Activated T-helper 17 cell treated with anti-CD3 and anti-CD28 coated beads, Interleukin-2, amount 50 U/mL, for 72 hours (primary cell): ENCODE data around the gene HDHD5. TPM values are rescaled to one million over a fixed set of nuclear protein-coding genes. Genes with fewer than 3 reads are reported as not detected.

Experiments
- ATAC-seq: fragments of 150-1000 bp; cut with Tn5 transposase; replicated peaks from 2 replicates; pipeline ENCODE4 v1.10.0; 2021; ENCODE audit warnings: mild to moderate bottlenecking, moderate library complexity
- H3K27ac Mint-ChIP-seq: one replicate; pipeline ENCODE4 v1.8.0; 2022; ENCODE audit warnings: mixed read lengths
- H3K27me3 Mint-ChIP-seq: one replicate; pipeline ENCODE4 v1.8.0; 2022; ENCODE audit warnings: mixed read lengths
- H3K36me3 Mint-ChIP-seq: one replicate; pipeline ENCODE4 v1.8.0; 2022; ENCODE audit warnings: low read depth, mild to moderate bottlenecking, mixed read lengths
- H3K4me1 Mint-ChIP-seq: one replicate; pipeline ENCODE4 v1.8.0; 2022; ENCODE audit warnings: mixed read lengths
- H3K4me3 Mint-ChIP-seq: one replicate; pipeline ENCODE4 v1.8.0; 2022; ENCODE audit warnings: mild to moderate bottlenecking, mixed read lengths
- H3K9me3 Mint-ChIP-seq: one replicate; pipeline ENCODE4 v1.8.0; 2022; ENCODE audit warnings: mixed read lengths
- total RNA-seq, 2 donors: library from RNA; stranded (reverse); gene quantifications; one replicate each; pipeline ENCODE4 v1.2.3, GENCODE V29; 2022

The HDHD5 gene
- total RNA-seq, 2 donors from 2014 or later: 44.6 to 56.0 TPM

DNA sequence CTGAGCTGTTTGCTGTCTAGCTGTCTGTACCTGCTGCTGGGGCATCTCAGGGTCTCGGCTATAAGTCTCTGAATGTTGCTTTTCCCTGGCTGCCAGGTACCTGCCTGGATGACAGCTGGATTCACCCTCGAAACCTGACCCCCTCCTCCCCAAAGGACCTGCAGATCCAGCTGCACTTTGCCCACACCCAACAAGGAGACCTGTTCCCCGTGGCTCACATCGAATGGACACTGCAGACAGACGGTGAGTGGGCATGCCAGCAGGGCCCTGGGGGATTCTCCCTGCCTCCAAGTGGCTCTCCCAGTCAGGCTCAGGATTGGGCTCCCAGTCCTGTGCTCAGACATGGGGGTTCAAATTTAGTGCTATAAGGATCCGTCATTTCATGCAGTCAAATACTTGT lies 61.4 kb downstream of the HDHD5 start:
- Mint-ChIP-seq H3K27ac (no peak overlapping the region), H3K9me3 (no peaks in the 10 kb centered on the region), H3K4me3 (peak overlapping the region; percentile 29), H3K36me3 (peaks cover 65% of the 10 kb centered on the region), H3K4me1 (peaks cover 46% of the 10 kb centered on the region), H3K27me3 (no peaks in the 10 kb centered on the region)
- ATAC-seq: no peak

GRCh38 chr22:17097062-17097461 lies 62.0 kb downstream of the HDHD5 start:
- Mint-ChIP-seq H3K27me3 (no peaks in the 10 kb centered on the region), H3K4me1 (peaks cover 45% of the 10 kb centered on the region), H3K36me3 (peaks cover 58% of the 10 kb centered on the region), H3K4me3 (no peak overlapping the region), H3K9me3 (no peaks in the 10 kb centered on the region), H3K27ac (no peak overlapping the region)
- no peak for ATAC-seq

- no peak for ATAC-seq
- Mint-ChIP-seq H3K27ac (no peak overlapping the region), H3K4me3 (no peak overlapping the region), H3K4me1 (peaks cover 39% of the 10 kb centered on the region), H3K27me3 (no peaks in the 10 kb centered on the region), H3K9me3 (no peaks in the 10 kb centered on the region), H3K36me3 (peaks cover 48% of the 10 kb centered on the region)
Observed at GRCh38 chr22:17096071-17096470, 63.0 kb downstream of the HDHD5 start.

- Mint-ChIP-seq H3K9me3 (no peaks in the 10 kb centered on the region), H3K4me1 (peaks cover 43% of the 10 kb centered on the region), H3K36me3 (peaks cover 43% of the 10 kb centered on the region), H3K27ac (no peak overlapping the region), H3K27me3 (no peaks in the 10 kb centered on the region), H3K4me3 (no peak overlapping the region)
- no peak for ATAC-seq
Observed at GRCh38 chr22:17095538-17095937, 63.5 kb downstream of the HDHD5 start.

- H3K36me3 Mint-ChIP-seq: peaks cover 19% of the 10 kb centered on the region
- no peaks in the 10 kb centered on the region for H3K9me3 Mint-ChIP-seq
- no peak overlapping the region for H3K4me3 Mint-ChIP-seq
- no peak overlapping the region for H3K27ac Mint-ChIP-seq
- no peaks in the 10 kb centered on the region for H3K27me3 Mint-ChIP-seq
- H3K4me1 Mint-ChIP-seq: peaks cover 31% of the 10 kb centered on the region
- ATAC-seq: no peak
Observed at GRCh38 chr22:17093081-17093480, 66.0 kb downstream of the HDHD5 start.

DNA sequence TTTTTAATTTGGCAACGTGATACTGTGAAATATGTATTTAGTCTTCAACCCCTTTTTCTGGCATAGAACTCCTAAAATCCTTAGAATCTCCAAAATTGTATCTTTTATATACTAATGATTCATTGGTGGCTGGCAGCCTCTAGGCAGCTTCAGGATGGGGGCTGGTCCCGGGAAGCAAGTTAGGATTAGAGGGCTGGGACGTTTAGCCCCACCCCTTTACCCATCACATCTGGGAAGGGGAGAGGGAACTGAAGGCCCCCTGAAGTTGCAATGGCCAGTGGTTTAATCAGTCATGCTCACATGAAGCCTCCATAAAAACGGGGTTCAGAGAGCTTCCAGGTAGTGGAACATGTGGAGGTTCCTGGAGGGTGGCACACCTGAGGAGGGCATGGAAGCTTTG lies 67.2 kb downstream of the HDHD5 start:
- peaks cover 6% of the 10 kb centered on the region for H3K36me3 Mint-ChIP-seq
- H3K4me1 Mint-ChIP-seq: peaks cover 36% of the 10 kb centered on the region
- H3K27ac Mint-ChIP-seq: no peak overlapping the region
- no peak for ATAC-seq
- H3K27me3 Mint-ChIP-seq: no peaks in the 10 kb centered on the region
- no peak overlapping the region for H3K4me3 Mint-ChIP-seq
- H3K9me3 Mint-ChIP-seq: no peaks in the 10 kb centered on the region

DNA sequence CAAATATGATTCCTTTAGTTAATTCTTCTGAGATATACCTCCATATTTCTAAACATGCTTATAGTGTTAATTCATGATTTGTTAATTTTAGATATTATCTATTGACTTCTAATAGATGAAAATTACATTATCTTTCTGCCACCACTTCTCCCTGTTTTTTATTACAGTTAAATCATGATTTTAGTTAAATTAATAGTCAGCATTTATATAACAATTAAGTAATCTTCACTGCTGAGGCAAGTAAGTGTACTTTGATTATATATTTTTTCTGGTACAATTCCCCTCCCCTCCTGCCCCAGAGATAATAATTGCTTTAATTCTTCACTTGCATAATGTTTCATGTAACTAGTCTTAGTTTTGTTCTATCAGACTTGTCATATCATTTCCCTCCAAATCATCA lies 68.5 kb downstream of the HDHD5 start:
- no peak overlapping the region for H3K4me3 Mint-ChIP-seq

More for the DNA sequence above, 68.5 kb downstream of the HDHD5 start:
- ATAC-seq: no peak
- Mint-ChIP-seq H3K4me1 (peaks cover 45% of the 10 kb centered on the region), H3K36me3 (peaks cover 11% of the 10 kb centered on the region), H3K27ac (no peak overlapping the region), H3K9me3 (no peaks in the 10 kb centered on the region), H3K27me3 (no peaks in the 10 kb centered on the region)

Other genes with a start within 250 kb of the HDHD5 start
- not detected for gene GAB4, start 151.1 kb downstream of the HDHD5 start, total RNA-seq
- 10 to 100 TPM in 1 of 2 donors, 1 to 10 TPM in 1; 8.5 to 13.6 TPM for gene IL17RA, start 74.3 kb downstream of the HDHD5 start, total RNA-seq
- under 1 TPM in 1 of 2 donors, not detected in 1; 0.08 TPM for gene TMEM121B, start 37.9 kb downstream of the HDHD5 start, total RNA-seq
- gene ADA2, start 60.2 kb upstream of the HDHD5 start, total RNA-seq: 1 to 10 TPM; 2.1 to 4.0 TPM
- gene CECR2, start 210.2 kb upstream of the HDHD5 start, total RNA-seq: under 1 TPM; 0.06 to 0.19 TPM